ENCODE data around the gene B4GALT7. TPM values are rescaled to one million over a fixed set of nuclear protein-coding genes. Genes with fewer than 3 reads are reported as not detected.
"Not testable (repeated sequence)": the region's sequence is repeated elsewhere in the genome, so short reads cannot be mapped to it uniquely, and the experiment has no call there.

Gene B4GALT7
- total and polyA plus RNA-seq, 2 experiments from 2014 or later, result 35.2 to 53.5 TPM

DNA sequence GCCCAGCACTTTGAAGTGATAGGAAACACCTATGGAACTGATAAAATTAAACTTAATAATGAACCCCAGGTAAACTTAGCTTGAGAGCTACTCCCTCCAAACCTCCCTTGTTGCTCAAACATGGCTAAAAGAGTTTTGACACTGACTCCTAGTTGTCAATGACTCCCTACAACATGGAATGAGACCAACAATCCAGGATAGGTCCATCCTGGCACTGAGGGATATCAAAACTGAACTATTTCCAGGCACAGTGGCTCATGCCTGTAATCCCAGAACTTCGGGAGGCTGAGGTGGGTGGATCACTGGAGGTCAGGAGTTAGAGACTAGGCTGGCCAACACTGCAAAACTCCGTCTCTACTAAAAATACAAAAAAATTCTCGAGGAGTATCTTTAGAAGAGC is 58.6 kb downstream of the B4GALT7 start:
- WGBS, 2 experiments (ENCODE audit: low coverage in 1 of 2, low lambda C conversion rate in 2 of 2, missing lambda C conversion rate in 2 of 2), result 44 to 48% methylated on average over 3 of the region's 3 CpGs

More for the DNA sequence above, 58.6 kb downstream of the B4GALT7 start:
- in situ Hi-C loops (cut with MboI); H3K27ac ChIP-seq; H3K9me3 ChIP-seq (ENCODE audit: low read depth); DNase-seq; H3K4me1 ChIP-seq (ENCODE audit: insufficient read depth); H3K9me2 ChIP-seq (ENCODE audit: insufficient read depth); H3K36me3 ChIP-seq (ENCODE audit: low read depth); H2AFZ ChIP-seq; H3K4me2 ChIP-seq (ENCODE audit: unreplicated experiment); H3F3A ChIP-seq (ENCODE audit: insufficient read depth); H3K9ac ChIP-seq; H3K4me3 ChIP-seq; H4K20me1 ChIP-seq (ENCODE audit: insufficient read depth); H3K27me3 ChIP-seq (replicated peaks; ENCODE audit: insufficient read depth): not testable (repeated sequence)
- peaks cover 20% of the 10 kb centered on the region for H3K79me2 ChIP-seq (ENCODE audit: insufficient read depth)

Other genes with a start within 250 kb of the B4GALT7 start
- 313 and 389 TPM in 2 replicates for gene LMAN2, start 248.5 kb upstream of the B4GALT7 start, total RNA-seq (2014; rRNA removed; shearing (Covaris generic))
- 303 and 313 TPM in 2 replicates for gene LMAN2, start 248.5 kb upstream of the B4GALT7 start, polyA plus RNA-seq (2016; fragmentation: Nextera tagmentation; extraction: Ambion mirVana)
- gene RGS14, start 242.2 kb upstream of the B4GALT7 start, total RNA-seq (2014; rRNA removed; shearing (Covaris generic)), result 4.3 and 6.4 TPM in 2 replicates
- 2.2 and 2.5 TPM in 2 replicates for gene RGS14, start 242.2 kb upstream of the B4GALT7 start, polyA plus RNA-seq (2016; fragmentation: Nextera tagmentation; extraction: Ambion mirVana)
- gene SLC34A1, start 215.7 kb upstream of the B4GALT7 start, total RNA-seq (2014; rRNA removed; shearing (Covaris generic)), result not detected in 2 replicates
- gene SLC34A1, start 215.7 kb upstream of the B4GALT7 start, polyA plus RNA-seq (2016; fragmentation: Nextera tagmentation; extraction: Ambion mirVana), result not detected in 2 replicates
- gene PFN3, start 199.5 kb upstream of the B4GALT7 start, total RNA-seq (2014; rRNA removed; shearing (Covaris generic)), result not detected in 2 replicates
- not detected in 2 replicates for gene PFN3, start 199.5 kb upstream of the B4GALT7 start, polyA plus RNA-seq (2016; fragmentation: Nextera tagmentation; extraction: Ambion mirVana)
- gene F12, start 190.6 kb upstream of the B4GALT7 start, total RNA-seq (2014; rRNA removed; shearing (Covaris generic)), result 0.43 and 1.3 TPM in 2 replicates
- gene F12, start 190.6 kb upstream of the B4GALT7 start, polyA plus RNA-seq (2016; fragmentation: Nextera tagmentation; extraction: Ambion mirVana), result 1.2 and 1.8 TPM in 2 replicates
- 17.3 and 30.4 TPM in 2 replicates for gene GRK6, start 173.5 kb upstream of the B4GALT7 start, total RNA-seq (2014; rRNA removed; shearing (Covaris generic))
- 7.7 and 13.5 TPM in 2 replicates for gene GRK6, start 173.5 kb upstream of the B4GALT7 start, polyA plus RNA-seq (2016; fragmentation: Nextera tagmentation; extraction: Ambion mirVana)
- gene PRR7, start 153.3 kb upstream of the B4GALT7 start, total RNA-seq (2014; rRNA removed; shearing (Covaris generic)), result 23.9 and 24.8 TPM in 2 replicates
- 10.5 and 11.1 TPM in 2 replicates for gene PRR7, start 153.3 kb upstream of the B4GALT7 start, polyA plus RNA-seq (2016; fragmentation: Nextera tagmentation; extraction: Ambion mirVana)
- gene DBN1, start 126.5 kb upstream of the B4GALT7 start, total RNA-seq (2014; rRNA removed; shearing (Covaris generic)), result 224 and 257 TPM in 2 replicates
- gene DBN1, start 126.5 kb upstream of the B4GALT7 start, polyA plus RNA-seq (2016; fragmentation: Nextera tagmentation; extraction: Ambion mirVana), result 160 and 163 TPM in 2 replicates
- gene PDLIM7, start 102.5 kb upstream of the B4GALT7 start, total RNA-seq (2014; rRNA removed; shearing (Covaris generic)), result 320 and 357 TPM in 2 replicates
- 551 and 556 TPM in 2 replicates for gene PDLIM7, start 102.5 kb upstream of the B4GALT7 start, polyA plus RNA-seq (2016; fragmentation: Nextera tagmentation; extraction: Ambion mirVana)
- 0.25 and 0.97 TPM in 2 replicates for gene DOK3, start 90.3 kb upstream of the B4GALT7 start, total RNA-seq (2014; rRNA removed; shearing (Covaris generic))
- gene DOK3, start 90.3 kb upstream of the B4GALT7 start, polyA plus RNA-seq (2016; fragmentation: Nextera tagmentation; extraction: Ambion mirVana), result 0.76 and 0.80 TPM in 2 replicates
- 78.5 and 117 TPM in 2 replicates for gene DDX41, start 83.2 kb upstream of the B4GALT7 start, total RNA-seq (2014; rRNA removed; shearing (Covaris generic))
- gene DDX41, start 83.2 kb upstream of the B4GALT7 start, polyA plus RNA-seq (2016; fragmentation: Nextera tagmentation; extraction: Ambion mirVana), result 63.0 and 67.9 TPM in 2 replicates
- gene FAM193B, start 45.6 kb upstream of the B4GALT7 start, total RNA-seq (2014; rRNA removed; shearing (Covaris generic)), result 21.9 and 22.9 TPM in 2 replicates
- 6.1 and 8.0 TPM in 2 replicates for gene FAM193B, start 45.6 kb upstream of the B4GALT7 start, polyA plus RNA-seq (2016; fragmentation: Nextera tagmentation; extraction: Ambion mirVana)
- 137 and 138 TPM in 2 replicates for gene TMED9, start 7.9 kb upstream of the B4GALT7 start, total RNA-seq (2014; rRNA removed; shearing (Covaris generic))
- 254 and 282 TPM in 2 replicates for gene TMED9, start 7.9 kb upstream of the B4GALT7 start, polyA plus RNA-seq (2016; fragmentation: Nextera tagmentation; extraction: Ambion mirVana)
- not detected in 2 replicates for gene FAM153A, start 182.8 kb downstream of the B4GALT7 start, total RNA-seq (2014; rRNA removed; shearing (Covaris generic))
- not detected in 2 replicates for gene FAM153A, start 182.8 kb downstream of the B4GALT7 start, polyA plus RNA-seq (2016; fragmentation: Nextera tagmentation; extraction: Ambion mirVana)

All from GM23248 (cell line).